Measurements from ENCODE around the gene RHOA. TPM values are rescaled to one million over a fixed set of nuclear protein-coding genes. Genes with fewer than 3 reads are reported as not detected.

The RHOA gene
- total and polyA plus RNA-seq, 2 of the 4 experiments (the other 2 are of a cell fraction) = 383 to 879 TPM

GRCh38 chr3:49413338-49413734, 1.6 kb upstream of the RHOA start:
- no peak overlapping the region for H3K18ac ChIP-seq (ENCODE audit: low read depth, low read length)
- 0 out of 2 replicates have a peak overlapping the region, but pooled peaks have one; percentile 81 for H4K5ac ChIP-seq (ENCODE audit: low read depth, low read length)
- H4K8ac ChIP-seq (ENCODE audit: low read depth in 2 of 2, low read length in 2 of 2) = peak overlapping the region; percentile 95 to 97; a peak in 3 of 4 replicates
- H2AK9ac ChIP-seq (replicated peaks; ENCODE audit: low read depth, low read length, poor library complexity) = peak overlapping the region; percentile 99
- H4K91ac ChIP-seq (ENCODE audit: insufficient read depth, low read depth, low read length) = peak overlapping the region; percentile 97
- peak overlapping the region; percentile 100 for H2AK5ac ChIP-seq (ENCODE audit: low read depth, low read length)
- 0 out of 3 replicates have a peak overlapping the region, but pooled peaks have one; percentile 34 for H2BK15ac ChIP-seq (ENCODE audit: low read depth, low read length)
- peak overlapping the region; percentile 67 for H3K4me3 ChIP-seq (ENCODE audit: insufficient read depth, low read depth, low read length)
- peaks cover 27% of the 10 kb centered on the region for H3K36me3 ChIP-seq (ENCODE audit: control insufficient read depth, insufficient read depth, low read length)
- H2BK120ac ChIP-seq (ENCODE audit: low read depth, low read length) = no peak overlapping the region
- BruUV-seq (replicated peaks) = no TSS peak
- no peak overlapping the region for H3K56ac ChIP-seq (ENCODE audit: extremely low read depth, insufficient read depth, low read length)
- peak overlapping the region; percentile 94; the same call in 1 of the 2 replicates for H3K9ac ChIP-seq (ENCODE audit: low read depth, low read length)
- peaks cover 31% of the 10 kb centered on the region for H3K9me1 ChIP-seq (ENCODE audit: insufficient read depth, low read length)
- DNase-seq (no peak), ATAC-seq (ENCODE audit: low read depth) (no peak)
- no peak overlapping the region for H2BK20ac ChIP-seq (ENCODE audit: low read depth, low read length)
- H3K27me3 ChIP-seq (ENCODE audit: control insufficient read depth, insufficient read depth, low read length) = no peaks in the 10 kb centered on the region
- dilution Hi-C loops (cut with HindIII; ENCODE audit: low sequenced_read_pairs, unreplicated experiment) (no loop called here), in situ Hi-C loops (cut with MboI; ENCODE audit: low sequenced_read_pairs) (loop anchor here (5.0 kb wide), 1 partner anchor 61 kb away; no protein-coding TSS in a partner anchor), intact Hi-C loops (cut with micrococcal nuclease) (loop anchor here (5.0 kb wide), 1 partner anchor 259 kb away; the partner anchor contains the start of gene APEH)
- peak overlapping the region; percentile 88 for H2BK5ac ChIP-seq (ENCODE audit: low read depth, low read length, poor library complexity, severe bottlenecking)
- peak overlapping the region; percentile 98 for H3K4ac ChIP-seq (ENCODE audit: low read depth, low read length)
- H3K79me1 ChIP-seq (ENCODE audit: low read depth in 1 of 2, low read length in 2 of 2) = peaks cover 12 to 56% of the 10 kb centered on the region in 2 experiments; a peak in 3 of 4 replicates
- H4K20me1 ChIP-seq (ENCODE audit: insufficient read depth, low read length) = peaks cover 30% of the 10 kb centered on the region
- 100% methylated on average over 2 of the region's 6 CpGs; no CpG with 5 or more reads in 1 of the 2 experiments for WGBS, 2 experiments (ENCODE audit: extremely low coverage in 2 of 2, insufficient read length in 1 of 2)
- ChIA-PET POLR2A (ENCODE audit: unreplicated experiment) (no interaction called here), CTCF (no interaction called here)
- peak overlapping the region; percentile 96 for H3K4me2 ChIP-seq (ENCODE audit: low read depth, low read length)
- no peak for TF ChIP-seq MAFK (IDR thresholded peaks at IDR 0.05; ENCODE audit: low read depth, low read length)
- no peak for TF ChIP-seq RAD21 (IDR thresholded peaks at IDR 0.05; ENCODE audit: low read length)
- TF ChIP-seq USF2 (IDR thresholded peaks at IDR 0.05; ENCODE audit: low read depth, low read length) = no peak
- TF ChIP-seq CEBPB (IDR thresholded peaks at IDR 0.05; ENCODE audit: low read depth, low read length) = no peak
- TF ChIP-seq RFX5 (IDR thresholded peaks at IDR 0.05; ENCODE audit: low read depth, low read length) = no peak
- no peak for TF ChIP-seq POLR2A (IDR thresholded peaks at IDR 0.05; ENCODE audit: low read depth, low read length)
- no peak for TF ChIP-seq FOS (IDR thresholded peaks at IDR 0.05; ENCODE audit: low read depth, low read length)
- TF ChIP-seq BHLHE40 (IDR thresholded peaks at IDR 0.05; ENCODE audit: low read depth, low read length) = no peak
- no peak for TF ChIP-seq RCOR1 (IDR thresholded peaks at IDR 0.05; ENCODE audit: insufficient replicate concordance, low read length)
- peaks cover 9% of the 10 kb centered on the region for H3K4me1 ChIP-seq (ENCODE audit: control insufficient read depth, insufficient read depth, low read length)
- peak overlapping the region; percentile 91 for H3K23ac ChIP-seq (ENCODE audit: low read depth, low read length)
- no peaks in the 10 kb centered on the region for H3K9me3 ChIP-seq (ENCODE audit: control insufficient read depth, insufficient read depth, low read length)
- peak overlapping the region; percentile 98 for H3K14ac ChIP-seq (replicated peaks; ENCODE audit: low read depth, low read length)
- H2AFZ ChIP-seq (replicated peaks; ENCODE audit: low read length, poor library complexity) = peak overlapping the region; percentile 93
- no peak overlapping the region for H3K27ac ChIP-seq (ENCODE audit: insufficient read depth, low read length)

All from IMR-90 (cell line).